ACHN (cell line): ENCODE results near the gene PJA2.

Experiments used
- DNase-seq: peaks from one replicate; pipeline ENCODE4 v3.0.0-alpha.2; 2015
- in situ Hi-C: cut with HindIII; loops from 2 replicates; pipeline ENCODE4 v1.10.0; 2017; ENCODE audit warnings: low sequenced_read_pairs, low pct_ligation_motif_present, low pct_unique_long_range_greater_than_20kb

Gene PJA2

GRCh38 chr5:109364977-109365376 is 44.8 kb downstream of the PJA2 start:
- DNase-seq, result no peak
- in situ Hi-C loops, result no loop called here

GRCh38 chr5:109359642-109360041 is 50.1 kb downstream of the PJA2 start:
- in situ Hi-C loops, result no loop called here
- no peak for DNase-seq

GRCh38 chr5:109357807-109358206 is 52.0 kb downstream of the PJA2 start:
- DNase-seq, result no peak
- in situ Hi-C loops, result no loop called here

- in situ Hi-C loops, result no loop called here
- DNase-seq, result no peak
Measured at GRCh38 chr5:109354761-109355160, 55.0 kb downstream of the PJA2 start.

GRCh38 chr5:109351988-109352864 is 57.5 kb downstream of the PJA2 start:
- in situ Hi-C loops, result no loop called here

GRCh38 chr5:109350537-109351270 is 59.1 kb downstream of the PJA2 start:
- in situ Hi-C loops, result no loop called here
- DNase-seq, result peak; percentile 10

More at GRCh38 chr5:109351988-109352864, 57.5 kb downstream of the PJA2 start:
- no peak for DNase-seq

- in situ Hi-C loops, result no loop called here
Measured at GRCh38 chr5:109349388-109349787, 60.4 kb downstream of the PJA2 start.

GRCh38 chr5:109347252-109347888 is 62.4 kb downstream of the PJA2 start:
- no peak for DNase-seq
- in situ Hi-C loops, result no loop called here

More at GRCh38 chr5:109349388-109349787, 60.4 kb downstream of the PJA2 start:
- no peak for DNase-seq

GRCh38 chr5:109345699-109346098 is 64.1 kb downstream of the PJA2 start:
- no peak for DNase-seq
- in situ Hi-C loops, result no loop called here

- no peak for DNase-seq
- in situ Hi-C loops, result no loop called here
Measured at GRCh38 chr5:109340351-109340750, 69.4 kb downstream of the PJA2 start.

GRCh38 chr5:109335114-109335513 is 74.7 kb downstream of the PJA2 start:
- DNase-seq, result no peak
- in situ Hi-C loops, result no loop called here

GRCh38 chr5:109334056-109334455 is 75.7 kb downstream of the PJA2 start:
- in situ Hi-C loops, result no loop called here
- DNase-seq, result no peak

- in situ Hi-C loops, result no loop called here
- no peak for DNase-seq
Measured at GRCh38 chr5:109329333-109330237, 80.2 kb downstream of the PJA2 start.

GRCh38 chr5:109328626-109329025 is 81.1 kb downstream of the PJA2 start:
- in situ Hi-C loops, result no loop called here
- no peak for DNase-seq

- in situ Hi-C loops, result no loop called here
- DNase-seq, result no peak
Measured at GRCh38 chr5:109327570-109327969, 82.2 kb downstream of the PJA2 start.

- in situ Hi-C loops, result no loop called here
- no peak for DNase-seq
Measured at GRCh38 chr5:109326919-109327318, 82.9 kb downstream of the PJA2 start.

GRCh38 chr5:109325456-109325855 is 84.3 kb downstream of the PJA2 start:
- DNase-seq, result no peak
- in situ Hi-C loops, result no loop called here

GRCh38 chr5:109324931-109325330 is 84.8 kb downstream of the PJA2 start:
- in situ Hi-C loops, result no loop called here
- no peak for DNase-seq
